Prostate gland (tissue), 2 donors: ENCODE data around the gene PIK3CG. TPM values are rescaled to one million over a fixed set of nuclear protein-coding genes. Genes with fewer than 3 reads are reported as not detected.
"Not testable (repeated sequence)": the region's sequence is repeated elsewhere in the genome, so short reads cannot be mapped to it uniquely, and the experiment has no call there.

Experiments
- DNase-seq: peaks from one replicate; pipeline ENCODE4 v3.0.0-alpha.2; 2019; ENCODE audit warnings: low spot score
- H3K27ac ChIP-seq, 2 donors: fragments of 200-600 bp; sonication (generic); 2 replicates each; pipeline ENCODE4 v1.5.1; 2017 to 2019
- H3K27me3 ChIP-seq: fragments of 200-600 bp; sonication (generic); replicated peaks from 2 replicates; pipeline ENCODE4 v1.5.1; 2019; ENCODE audit not compliant: insufficient read depth
- H3K36me3 ChIP-seq, 2 donors: fragments of 200-600 bp; sonication (generic); 1 replicate in 1 of 2; 2 replicates in 1 of 2; pipeline versions ENCODE4 v1.5.1 to v1.8.1; 2017 to 2019
- H3K4me1 ChIP-seq: fragments of 200-600 bp; sonication (generic); replicated peaks from 2 replicates; pipeline ENCODE4 v1.5.1; 2019
- H3K4me3 ChIP-seq, 2 donors: fragments of 200-600 bp; sonication (generic); 2 replicates each; pipeline ENCODE4 v1.5.1; 2017 to 2019
- H3K9me3 ChIP-seq: fragments of 200-600 bp; sonication (generic); 2 replicates; pipeline ENCODE4 v1.5.1; 2017
- POLR2A ChIP-seq: fragments of 450-650 bp; IDR thresholded peaks from one replicate; pipeline ENCODE4 v1.6.1; 2016; ENCODE audit warnings: antibody characterized with exemption, mild to moderate bottlenecking
- POLR2AphosphoS5 ChIP-seq: sonication (generic); formaldehyde crosslinking; IDR thresholded peaks from one replicate; pipeline ENCODE4 v1.6.1; 2017; ENCODE audit warnings: antibody characterized with exemption
- WGBS: methylation state at CpG from one replicate; pipeline ENCODE4 v1.1.5; 2018; 5-methylcytosine and 5-hydroxymethylcytosine counted together
- intact Hi-C: fragments of 100-400 bp; cut with DNase I; formaldehyde crosslinking; loops from one replicate; pipeline ENCODE4 v1.14.2; 2022
- total RNA-seq, 2 donors: library from RNA; depleted of rRNA; stranded (reverse); fragments of >200 nt; gene quantifications; one replicate each; pipeline ENCODE4 v1.1.0, GENCODE V29; 2016
- TF ChIP-seq, protein P1 (sequence below), 4 experiments: fragments of 200-600 bp in 2 of 4; fragments of 450-650 bp in 2 of 4; sonication (generic) in 2 of 4; IDR thresholded peaks; 1 replicate in 3 of 4; 2 replicates in 1 of 4; pipeline ENCODE4 v1.5.1; 2016 to 2019; ENCODE audit warnings: antibody characterized with exemption in 4 of 4, mild to moderate bottlenecking in 2 of 4, moderate library complexity in 2 of 4

Gene PIK3CG
- total RNA-seq, 2 donors from 2014 or later, result 0.87 to 5.1 TPM

DNA sequence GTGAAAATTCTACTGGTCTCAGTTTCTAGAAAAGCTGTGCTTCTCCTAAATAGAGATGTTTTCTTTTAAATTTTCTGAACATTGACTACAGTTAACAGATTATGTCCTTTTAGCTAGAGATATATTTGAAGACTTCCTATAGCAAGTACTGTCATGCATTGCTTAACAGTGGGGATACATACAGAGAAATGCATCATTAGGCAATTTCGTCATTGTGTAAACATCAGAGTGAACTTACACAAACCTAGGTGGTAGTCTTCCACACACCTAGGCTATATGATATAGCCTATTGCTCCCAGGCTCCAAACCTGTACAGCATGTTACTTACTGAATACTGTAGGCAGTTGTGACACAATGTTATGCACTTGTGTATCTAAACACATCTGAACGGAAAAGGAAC lies 28.5 kb downstream of the PIK3CG start:
- H3K27me3 ChIP-seq, result no peaks in the 10 kb centered on the region
- 76% methylated on average over 2 of the region's 2 CpGs for WGBS
- DNase-seq, result no peak
- H3K36me3 ChIP-seq, result no peaks in the 10 kb centered on the region
- H3K4me3 ChIP-seq, result no peak overlapping the region
- no peak overlapping the region for H3K27ac ChIP-seq
- TF ChIP-seq, protein P1, sequence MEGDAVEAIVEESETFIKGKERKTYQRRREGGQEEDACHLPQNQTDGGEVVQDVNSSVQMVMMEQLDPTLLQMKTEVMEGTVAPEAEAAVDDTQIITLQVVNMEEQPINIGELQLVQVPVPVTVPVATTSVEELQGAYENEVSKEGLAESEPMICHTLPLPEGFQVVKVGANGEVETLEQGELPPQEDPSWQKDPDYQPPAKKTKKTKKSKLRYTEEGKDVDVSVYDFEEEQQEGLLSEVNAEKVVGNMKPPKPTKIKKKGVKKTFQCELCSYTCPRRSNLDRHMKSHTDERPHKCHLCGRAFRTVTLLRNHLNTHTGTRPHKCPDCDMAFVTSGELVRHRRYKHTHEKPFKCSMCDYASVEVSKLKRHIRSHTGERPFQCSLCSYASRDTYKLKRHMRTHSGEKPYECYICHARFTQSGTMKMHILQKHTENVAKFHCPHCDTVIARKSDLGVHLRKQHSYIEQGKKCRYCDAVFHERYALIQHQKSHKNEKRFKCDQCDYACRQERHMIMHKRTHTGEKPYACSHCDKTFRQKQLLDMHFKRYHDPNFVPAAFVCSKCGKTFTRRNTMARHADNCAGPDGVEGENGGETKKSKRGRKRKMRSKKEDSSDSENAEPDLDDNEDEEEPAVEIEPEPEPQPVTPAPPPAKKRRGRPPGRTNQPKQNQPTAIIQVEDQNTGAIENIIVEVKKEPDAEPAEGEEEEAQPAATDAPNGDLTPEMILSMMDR (IDR thresholded peaks at IDR 0.05), result no peak
- TF ChIP-seq POLR2A (no peak), POLR2AphosphoS5 (no peak)
- H3K9me3 ChIP-seq, result no peaks in the 10 kb centered on the region
- intact Hi-C loops, result no loop called here
- no peaks in the 10 kb centered on the region for H3K4me1 ChIP-seq

DNA sequence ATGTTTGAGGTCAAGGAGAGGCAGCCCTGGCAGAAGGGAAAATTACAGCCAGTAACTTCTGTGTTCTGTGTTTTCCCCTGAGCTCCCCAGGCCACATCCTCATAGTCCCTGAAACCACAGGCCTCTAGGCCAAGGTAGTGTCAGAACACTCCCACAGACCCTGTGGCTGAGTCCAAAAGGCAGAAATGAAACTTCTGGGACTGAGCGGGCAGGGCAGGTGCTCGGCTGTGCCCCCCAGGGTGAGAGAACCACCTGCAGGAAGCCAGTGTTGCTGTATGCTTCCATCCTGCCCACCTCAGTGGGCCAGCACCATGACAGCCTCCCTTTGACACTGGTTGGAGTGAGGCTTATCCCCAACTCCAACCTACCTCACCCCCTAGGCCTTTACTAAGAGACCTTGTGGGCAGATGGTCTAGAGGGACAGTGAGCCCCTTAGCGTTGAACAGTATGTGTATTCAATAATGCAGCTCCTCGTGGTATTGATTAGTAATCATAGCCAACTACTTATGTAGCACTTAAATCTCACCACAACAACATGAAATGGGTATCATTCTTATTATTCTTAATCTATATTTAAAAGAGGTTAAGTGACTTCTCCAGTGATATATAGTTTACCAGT lies 30.3 kb downstream of the PIK3CG start:
- Histone ChIP-seq H3K9me3 (no peaks in the 10 kb centered on the region), H3K4me1 (no peaks in the 10 kb centered on the region), H3K27me3 (no peaks in the 10 kb centered on the region), H3K27ac (no peak overlapping the region), H3K4me3 (no peak overlapping the region), H3K36me3 (no peaks in the 10 kb centered on the region)
- intact Hi-C loops, result no loop called here
- DNase-seq, result no peak
- TF ChIP-seq, protein P1 (IDR thresholded peaks at IDR 0.05), result no peak
- TF ChIP-seq POLR2AphosphoS5, result no peak
- no peak for TF ChIP-seq POLR2A
- 86% methylated on average over 4 of the region's 4 CpGs for WGBS

DNA sequence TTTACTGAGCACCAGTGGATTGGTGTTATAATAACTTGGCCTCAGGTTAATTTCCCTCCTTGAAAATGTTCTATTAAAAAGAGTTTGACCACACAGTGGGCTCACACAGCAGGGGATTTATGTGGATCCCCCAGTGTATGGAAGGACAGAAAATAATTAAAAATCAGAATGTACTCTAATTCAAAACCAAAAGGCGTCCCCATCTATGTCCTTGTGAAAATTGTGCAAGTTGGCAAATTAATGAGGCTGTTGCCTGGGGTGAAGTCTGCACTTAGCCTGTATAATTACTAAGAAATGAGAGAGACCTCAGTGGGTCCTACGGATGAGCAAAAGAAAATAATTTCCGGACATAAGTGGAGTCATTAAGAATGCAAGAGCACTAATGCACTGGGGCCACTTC lies 31.1 kb downstream of the PIK3CG start:
- Histone ChIP-seq H3K4me3 (no peak overlapping the region), H3K27me3 (no peaks in the 10 kb centered on the region), H3K9me3 (no peaks in the 10 kb centered on the region), H3K4me1 (no peaks in the 10 kb centered on the region), H3K27ac (no peak overlapping the region), H3K36me3 (no peaks in the 10 kb centered on the region)
- no peak for DNase-seq
- 84% methylated on average over 3 of the region's 3 CpGs for WGBS
- intact Hi-C loops, result no loop called here
- TF ChIP-seq POLR2A, result no peak
- no peak for TF ChIP-seq POLR2AphosphoS5
- TF ChIP-seq, protein P1 (IDR thresholded peaks at IDR 0.05), result no peak

GRCh38 chr7:106897553-106897952 lies 32.5 kb downstream of the PIK3CG start:
- H3K4me1 ChIP-seq, H3K27ac ChIP-seq, intact Hi-C loops, DNase-seq, H3K27me3 ChIP-seq, H3K36me3 ChIP-seq, H3K4me3 ChIP-seq, H3K9me3 ChIP-seq: not testable (repeated sequence)
- 98% methylated on average over 3 of the region's 3 CpGs for whole genome bisulfite sequencing

GRCh38 chr7:106898967-106899366 lies 33.9 kb downstream of the PIK3CG start:
- H3K27me3 ChIP-seq, DNase-seq, H3K4me3 ChIP-seq, H3K9me3 ChIP-seq, intact Hi-C loops, H3K4me1 ChIP-seq, H3K27ac ChIP-seq, H3K36me3 ChIP-seq: not testable (repeated sequence)
- 92% methylated on average over 2 of the region's 2 CpGs for WGBS

DNA sequence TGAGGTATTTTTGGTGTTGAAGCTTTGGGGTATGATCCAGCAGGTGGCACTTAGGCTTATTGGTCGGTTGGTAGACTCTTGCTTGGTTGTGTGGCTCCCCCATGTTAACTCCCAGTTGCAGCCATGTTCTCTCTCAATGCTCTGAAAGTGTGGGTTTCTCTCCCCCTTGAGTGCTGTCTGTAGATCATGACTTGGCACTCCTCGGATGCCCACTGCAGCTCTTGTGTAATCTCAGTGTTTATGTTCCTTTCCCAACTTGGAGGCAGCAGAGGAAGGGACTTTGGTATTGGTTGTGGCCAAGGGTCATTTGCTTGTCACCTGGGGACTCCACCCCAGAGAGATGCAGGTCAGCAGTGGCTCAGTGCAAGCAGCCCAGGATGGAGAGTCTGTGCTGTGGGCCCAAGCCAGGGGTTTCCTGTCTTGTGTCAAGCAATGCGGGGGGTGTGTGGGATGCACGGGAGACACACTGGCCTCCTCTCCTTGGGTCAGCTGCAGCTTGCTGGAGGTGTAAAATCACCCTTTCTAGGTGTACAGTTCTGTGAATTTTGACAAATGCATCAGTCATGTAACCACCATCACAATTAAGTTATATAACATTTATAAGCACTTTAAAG lies 36.9 kb downstream of the PIK3CG start:
- TF ChIP-seq POLR2AphosphoS5, result no peak
- TF ChIP-seq, protein P1 (IDR thresholded peaks at IDR 0.05), result no peak
- TF ChIP-seq POLR2A, result no peak
- WGBS, result 69% methylated on average over 4 of the region's 4 CpGs
- no peak for DNase-seq
- Histone ChIP-seq H3K36me3 (no peaks in the 10 kb centered on the region), H3K27me3 (no peaks in the 10 kb centered on the region), H3K4me3 (no peak overlapping the region), H3K27ac (no peak overlapping the region), H3K9me3 (no peaks in the 10 kb centered on the region), H3K4me1 (no peaks in the 10 kb centered on the region)
- intact Hi-C loops, result no loop called here
